K562 (cell line): ENCODE results near the gene CD164. TPM values are rescaled to one million over a fixed set of nuclear protein-coding genes. Genes with fewer than 3 reads are reported as not detected.

Source experiments
- ARID1B ChIP-seq: fragments of 450-650 bp; IDR thresholded peaks from 2 replicates; pipeline ENCODE4 v1.6.1; 2016; ENCODE audit warnings: antibody characterized with exemption, mild to moderate bottlenecking, inconsistent platforms
- ARID3A ChIP-seq: IDR thresholded peaks from 2 replicates; pipeline ENCODE4 v1.6.1; 2012; ENCODE audit warnings: low read depth, low read length, improper control_type of control experiment, borderline replicate concordance
- ARNT ChIP-seq, 2 experiments: fragments of 450-650 bp; IDR thresholded peaks; 2 replicates each; pipeline ENCODE4 v1.6.1; 2016; ENCODE audit warnings: mild to moderate bottlenecking in 1 of 2
- CBX3 ChIP-seq, 2 experiments: IDR thresholded peaks; 1 replicate in 1 of 2; 2 replicates in 1 of 2; pipeline ENCODE4 v1.6.1; 2012; ENCODE audit warnings: inconsistent platforms in 2 of 2, low read length in 2 of 2, borderline replicate concordance in 1 of 2, control low read depth in 1 of 2
- DPF2 ChIP-seq: fragments of 450-650 bp; IDR thresholded peaks from 2 replicates; pipeline ENCODE4 v1.6.1; 2016
- FOXA3 ChIP-seq, 2 experiments: fragments of 450-650 bp in 1 of 2; sonication (generic) in 1 of 2; formaldehyde crosslinking; IDR thresholded peaks in 1 of 2; conservative IDR thresholded peaks in 1 of 2; 2 replicates each; pipeline versions ENCODE4 v1.4.0 to v1.8.0; 2020 to 2022; ENCODE audit warnings: mild to moderate bottlenecking in 2 of 2, missing genetic modification reagents in 1 of 2
- GATA2 ChIP-seq: sonication (generic); formaldehyde crosslinking; IDR thresholded peaks from 2 replicates; pipeline ENCODE4 v1.4.0; 2020; ENCODE audit warnings: mild to moderate bottlenecking, missing genetic modification reagents
- HMBOX1 ChIP-seq: sonication (generic); IDR thresholded peaks from 2 replicates; pipeline ENCODE4 v1.6.1; 2016
- KAT8 ChIP-seq: fragments of 450-650 bp; IDR thresholded peaks from 2 replicates; pipeline ENCODE4 v1.6.1; 2016; ENCODE audit warnings: low read depth, mild to moderate bottlenecking
- L3MBTL2 ChIP-seq: fragments of 450-650 bp; IDR thresholded peaks from 2 replicates; pipeline ENCODE4 v1.6.1; 2016; ENCODE audit warnings: mild to moderate bottlenecking, moderate library complexity
- MAFF ChIP-seq: IDR thresholded peaks from 2 replicates; pipeline ENCODE4 v1.6.1; 2012; ENCODE audit warnings: low read length, improper control_type of control experiment
- NFIX ChIP-seq: fragments of 250-450 bp; sonication (Bioruptor Pico); IDR thresholded peaks from 2 replicates; pipeline ENCODE4 v1.4.0; 2020; ENCODE audit warnings: low read depth, mild to moderate bottlenecking, moderate library complexity
- POLR2AphosphoS5 ChIP-seq: IDR thresholded peaks from 2 replicates; pipeline ENCODE4 v1.6.1; 2011; ENCODE audit warnings: mild to moderate bottlenecking, low read depth, low read length, moderate library complexity; ENCODE audit not compliant: control insufficient read depth, insufficient read depth
- RAD21 ChIP-seq, 2 experiments: fragments of 250-450 bp in 1 of 2; fragments of 450-650 bp in 1 of 2; sonication (Bioruptor Pico) in 1 of 2; formaldehyde crosslinking in 1 of 2; IDR thresholded peaks in 1 of 2; conservative IDR thresholded peaks in 1 of 2; 2 replicates each; pipeline versions ENCODE4 v1.4.0 to v1.8.0; 2020 to 2022; ENCODE audit warnings: mild to moderate bottlenecking in 2 of 2, moderate library complexity in 1 of 2
- RFX1 ChIP-seq: fragments of 450-650 bp; IDR thresholded peaks from 2 replicates; pipeline ENCODE4 v1.6.1; 2016; ENCODE audit warnings: mild to moderate bottlenecking, moderate library complexity
- SMARCE1 ChIP-seq: fragments of 450-650 bp; IDR thresholded peaks from 2 replicates; pipeline ENCODE4 v1.7.1; 2016; ENCODE audit warnings: mild to moderate bottlenecking
- SOX6 ChIP-seq: fragments of 450-650 bp; IDR thresholded peaks from 2 replicates; pipeline ENCODE4 v1.6.1; 2014; ENCODE audit warnings: mild to moderate bottlenecking
- TAF1 ChIP-seq: IDR thresholded peaks from 2 replicates; pipeline ENCODE4 v1.6.1; 2011; ENCODE audit warnings: mild to moderate bottlenecking, low read length, moderate library complexity; ENCODE audit not compliant: insufficient read depth, control insufficient read depth, severe bottlenecking; ENCODE audit errors: extremely low read depth
- TAL1 ChIP-seq: fragments of 450-650 bp; IDR thresholded peaks from 2 replicates; pipeline ENCODE4 v1.6.1; 2016; ENCODE audit warnings: mild to moderate bottlenecking
- ZMIZ1 ChIP-seq, 2 experiments: fragments of 150-350 bp in 1 of 2; IDR thresholded peaks; 2 replicates each; pipeline ENCODE4 v1.6.1; 2012 to 2016; ENCODE audit warnings: low read depth in 2 of 2, low read length in 2 of 2, mild to moderate bottlenecking in 1 of 2, moderate library complexity in 1 of 2
- ZNF444 ChIP-seq: fragments of 250-450 bp; sonication (Bioruptor Pico); IDR thresholded peaks from 2 replicates; pipeline ENCODE4 v1.4.0; 2020; ENCODE audit warnings: mild to moderate bottlenecking, moderate library complexity
- ZNF586 ChIP-seq: fragments of 450-650 bp; formaldehyde crosslinking; conservative IDR thresholded peaks from 2 replicates; pipeline ENCODE4 v1.4.0; 2020; ENCODE audit warnings: mild to moderate bottlenecking, moderate library complexity
- ZNF644 ChIP-seq: fragments of 200-800 bp; sonication (Bioruptor generic); IDR thresholded peaks from 2 replicates; pipeline ENCODE4 v1.6.1; 2016; ENCODE audit warnings: low read depth, missing genetic modification characterization, missing compliant biosample characterization
- polyA plus RNA-seq, 8 experiments: library from polyadenylated mRNA; depleted of rRNA in 4 of 8; stranded (reverse) in 5 of 8; unstranded in 3 of 8; fragments of >200 nt; fragmentation: Nextera tagmentation in 2 of 8; fragmentation: Illumina TruSeq in 1 of 8; extraction: Ambion mirVana in 2 of 8; extraction: Trizol in 1 of 8; gene quantifications; 2 replicates each; pipeline versions ENCODE4 v1.2.1 to v1.2.3, GENCODE V29; 2011 to 2014; ENCODE audit warnings: inconsistent platforms in 1 of 8, missing spikeins in 1 of 8
- total RNA-seq, 7 experiments: library from RNA; depleted of rRNA in 6 of 7; stranded (reverse); fragments of >200 nt in 6 of 7; fragmentation: Illumina TruSeq in 2 of 7; extraction: Trizol in 2 of 7; gene quantifications; 2 replicates each; pipeline versions ENCODE4 v1.2.1 to v1.2.3, GENCODE V29; 2011 to 2021; ENCODE audit warnings: low replicate concordance in 1 of 7

CD164 gene
- total and polyA plus RNA-seq, 9 of the 15 experiments (the other 6 are each of a cell fraction or from before 2014, with no cell fraction given): 79.5 to 317 (median 165) TPM

GRCh38 chr6:109349419-109349987, 32.8 kb downstream of the CD164 start (continued):
- TF ChIP-seq HMBOX1 (peak; percentile 87), GATA2 (no peak), L3MBTL2 (peak; percentile 76), ZNF586 (CRISPR knock-in tag) (no peak), SOX6 (peak; percentile 46; the same call in 1 of the 2 replicates), KAT8 (no peak), ARID1B (peak; percentile 76), CBX3 (IDR thresholded peaks at IDR 0.05; ENCODE audit: borderline replicate concordance in 1 of 2, low read length in 2 of 2) (peak in 1 of 2 experiments; percentile 28; a peak in 1 of 3 replicates), RFX1 (no peak), ARID3A (no peak), POLR2AphosphoS5 (peak; percentile 55; the same call in 1 of the 2 replicates), TAL1 (peak; percentile 24; the same call in 1 of the 2 replicates), SMARCE1 (peak; percentile 59; the same call in 1 of the 2 replicates), DPF2 (peak; percentile 89), TAF1 (no peak), MAFF (peak; percentile 73), ZNF644 (tag) (no peak), NFIX (CRISPR knock-in tag) (0 out of 2 replicates have a peak, but pooled peaks have one; percentile 31), ZMIZ1 (IDR thresholded peaks at IDR 0.05; ENCODE audit: low read depth in 2 of 2, low read length in 2 of 2) (peak in 1 of 2 experiments; percentile 75; a peak in 2 of 4 replicates), ZNF444 (CRISPR knock-in tag) (no peak), ARNT (IDR thresholded peaks at IDR 0.05) (peak in 1 of 2 experiments; percentile 59; a peak in 1 of 4 replicates), FOXA3 (CRISPR knock-in tag; conservative IDR thresholded peaks at IDR 0.05 in 1 of 2, IDR thresholded peaks at IDR 0.05 in 1 of 2) (peak; percentile 22 to 43; a peak in 1 of 4 replicates), RAD21 (CRISPR knock-in tag; conservative IDR thresholded peaks at IDR 0.05 in 1 of 2, IDR thresholded peaks at IDR 0.05 in 1 of 2) (peak in 1 of 2 experiments; percentile 23; a peak in 2 of 4 replicates)
